Left lung (tissue), 8 donors: ENCODE measurements around the gene AAGAB. TPM values are rescaled to one million over a fixed set of nuclear protein-coding genes. Genes with fewer than 3 reads are reported as not detected.

Experiments
- polyA plus RNA-seq, 6 donors: library from polyadenylated mRNA; unstranded; fragments of 120-200 nt; gene quantifications; one replicate each; pipeline ENCODE4 v1.2.1, GENCODE V29; 2013; ENCODE audit not compliant: insufficient read length in 6 of 6
- total RNA-seq, 2 donors: library from RNA; stranded (reverse); fragmentation: NEBNext Ultra II Directional; extraction: Animal tissue kit (Norgen Biotek cat#: 25700); gene quantifications; one replicate each; pipeline ENCODE4 v1.2.1, GENCODE V29; 2021
- donor health status: DM: no; HTN: yes; CAD: no.
- donor health status: DM: no; HTN: no; CAD: no.

Gene AAGAB
- total and polyA plus RNA-seq, 8 donors, result 24.9 to 42.4 (median 29.9) TPM

Other genes with a start within 250 kb of the AAGAB start
- gene SMAD3, start 189.1 kb downstream of the AAGAB start, total RNA-seq, result 10 to 100 TPM; 30.9 to 33.1 TPM
- 10 to 100 TPM; 49.5 to 53.6 (median 51.2) TPM for gene SMAD3, start 189.1 kb downstream of the AAGAB start, polyA plus RNA-seq
- gene IQCH, start 125 bp upstream of the AAGAB start, total RNA-seq, result 1 to 10 TPM; 1.6 to 3.2 TPM
- 1 to 10 TPM; 1.4 to 3.4 (median 2.8) TPM for gene IQCH, start 125 bp upstream of the AAGAB start, polyA plus RNA-seq